GM18498 (cell line): Measurements from ENCODE around the gene GALNT18.
A peak's percentile ranks its signal among the peaks of the same experiment; 100 is the strongest.

Source experiments
- ATAC-seq: cut with Tn5 transposase; IDR thresholded peaks from one replicate; pipeline ENCODE4 v1.9.1; 2021; ENCODE audit warnings: mild to moderate bottlenecking, moderate library complexity; ENCODE audit not compliant: unreplicated experiment

GALNT18 gene

DNA sequence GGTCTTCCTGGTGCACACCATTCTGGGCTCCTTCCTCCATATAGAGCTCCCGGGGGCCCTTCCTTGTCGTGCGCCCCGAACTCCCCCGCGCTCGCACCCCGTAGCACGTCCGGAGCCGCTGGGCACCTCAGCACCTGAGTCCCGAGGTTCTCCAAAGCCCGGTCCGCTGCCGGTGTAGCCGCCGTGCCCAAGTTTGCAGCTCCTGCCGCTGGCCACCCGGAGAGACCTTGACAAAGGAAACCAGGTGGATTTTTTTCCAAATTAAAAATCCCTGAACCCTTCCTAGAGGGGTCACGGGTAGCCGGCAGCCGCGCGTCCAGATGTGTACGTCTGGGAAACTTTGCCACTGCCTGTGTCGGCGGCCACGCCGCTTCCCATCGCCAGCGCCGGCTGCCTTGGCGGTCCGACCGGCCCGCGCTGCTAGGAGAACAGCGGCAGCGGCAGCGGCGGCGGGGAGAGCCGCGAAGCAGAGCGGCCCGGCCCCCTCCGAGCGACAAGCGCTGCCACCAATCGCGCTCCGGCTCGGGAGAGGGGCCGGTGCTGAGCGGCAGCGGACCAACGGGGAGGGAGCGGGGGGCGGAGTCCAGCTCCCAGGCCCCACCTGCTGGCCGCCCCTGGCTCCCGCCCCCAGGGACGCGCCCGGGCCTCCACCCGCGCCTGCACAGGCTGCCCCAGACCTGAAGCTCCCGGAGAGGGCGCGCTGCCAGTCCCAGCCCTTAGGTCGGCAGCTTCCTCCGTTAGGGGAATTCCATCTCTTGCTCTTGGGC is at the start of gene GALNT18:
GALNT18 (minus strand) TSS at position 433 of the 767 bp plus-strand sequence.
- ATAC-seq: peak; percentile 99

GRCh38 chr11:11670574-11670973 is 48.8 kb upstream of the GALNT18 start:
- ATAC-seq: no peak

DNA sequence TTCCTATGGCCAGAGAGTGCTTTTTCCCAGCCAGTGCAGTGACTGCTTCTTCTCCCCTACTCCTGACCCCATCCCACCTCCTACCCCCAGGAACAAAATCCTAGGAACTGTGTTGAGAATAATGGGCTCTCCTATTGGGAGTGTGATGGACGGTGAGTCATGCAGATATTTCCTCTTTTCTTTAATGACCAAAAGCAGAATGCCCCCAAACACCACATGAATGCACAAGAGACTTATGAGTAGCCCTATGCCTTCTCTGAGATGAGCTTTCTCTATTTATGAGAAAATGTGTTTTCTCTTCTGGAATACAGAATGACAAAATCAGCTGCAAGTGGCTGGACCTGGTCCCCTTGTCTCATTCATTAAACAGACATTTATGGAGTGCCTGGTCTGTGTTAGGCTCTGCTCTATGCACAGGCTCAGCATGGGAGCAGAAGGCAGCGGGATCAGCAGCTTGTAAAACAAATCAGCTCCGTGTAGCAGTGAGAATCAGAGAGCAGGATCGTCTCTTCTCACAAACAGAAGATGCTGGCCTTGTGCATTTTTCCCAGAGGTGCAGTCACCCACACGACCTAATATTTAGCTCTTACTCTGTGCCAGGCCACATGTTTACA is 47.5 kb upstream of the GALNT18 start:
- ATAC-seq: no peak

GRCh38 chr11:11668781-11669180 is 47.0 kb upstream of the GALNT18 start:
- ATAC-seq: no peak

DNA sequence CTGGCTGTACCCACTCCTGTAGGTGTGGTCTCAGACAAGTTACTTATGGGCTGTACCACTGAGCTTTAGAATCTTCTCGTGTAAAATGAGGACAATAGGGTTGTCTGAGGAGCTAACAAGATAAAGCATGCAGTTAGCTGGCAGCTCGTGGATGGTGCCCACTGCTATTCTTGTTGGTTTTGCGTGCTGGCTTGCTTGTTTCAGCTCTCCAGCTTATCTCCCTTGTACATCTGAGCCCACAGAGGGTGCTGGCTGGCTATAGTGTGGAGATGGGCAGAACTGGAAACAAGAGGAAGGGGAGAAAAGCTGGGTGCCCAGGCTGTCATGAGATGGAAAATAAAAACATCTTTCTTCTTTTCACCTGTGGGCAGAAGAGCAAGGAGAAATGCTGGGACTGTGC is 46.5 kb upstream of the GALNT18 start:
- no peak for ATAC-seq

DNA sequence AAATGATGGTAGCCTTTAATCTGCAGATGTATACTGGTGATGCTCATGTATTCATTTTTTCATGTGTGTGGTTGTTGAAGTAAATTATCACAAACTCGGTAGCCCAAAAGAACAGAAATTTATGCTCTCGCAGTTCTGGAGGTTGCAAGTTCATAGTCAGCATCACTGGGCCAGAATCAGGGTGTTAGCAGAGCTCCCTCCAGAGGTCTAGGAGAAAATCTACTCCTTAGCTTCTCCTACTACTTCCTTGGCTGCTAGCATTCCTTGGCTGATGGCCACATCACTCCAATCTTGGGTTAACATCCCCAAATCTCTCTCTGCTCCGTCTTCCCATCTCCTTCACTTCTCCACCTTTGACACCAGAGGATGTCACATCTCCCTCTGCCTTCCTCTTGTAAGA is 45.3 kb upstream of the GALNT18 start:
- ATAC-seq: no peak

DNA sequence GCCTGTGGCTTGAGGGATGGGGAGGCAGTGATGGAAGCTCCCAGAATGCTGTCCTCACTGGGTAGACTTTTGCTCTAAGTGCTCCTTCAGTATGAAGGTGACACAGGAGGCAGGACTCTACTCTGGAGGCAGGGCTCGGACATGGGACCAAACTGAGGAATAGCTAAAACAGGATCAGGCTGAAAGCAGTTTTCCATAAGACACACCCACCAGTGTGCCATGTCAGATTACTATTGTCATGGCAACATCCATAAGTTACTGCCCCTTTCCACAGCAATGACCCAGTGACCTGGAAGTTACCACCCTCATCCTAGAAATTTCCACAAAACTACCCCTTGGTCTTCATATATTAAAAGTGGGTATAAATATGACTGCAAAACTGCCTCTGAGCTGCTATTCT is 43.6 kb upstream of the GALNT18 start:
- ATAC-seq: no peak

DNA sequence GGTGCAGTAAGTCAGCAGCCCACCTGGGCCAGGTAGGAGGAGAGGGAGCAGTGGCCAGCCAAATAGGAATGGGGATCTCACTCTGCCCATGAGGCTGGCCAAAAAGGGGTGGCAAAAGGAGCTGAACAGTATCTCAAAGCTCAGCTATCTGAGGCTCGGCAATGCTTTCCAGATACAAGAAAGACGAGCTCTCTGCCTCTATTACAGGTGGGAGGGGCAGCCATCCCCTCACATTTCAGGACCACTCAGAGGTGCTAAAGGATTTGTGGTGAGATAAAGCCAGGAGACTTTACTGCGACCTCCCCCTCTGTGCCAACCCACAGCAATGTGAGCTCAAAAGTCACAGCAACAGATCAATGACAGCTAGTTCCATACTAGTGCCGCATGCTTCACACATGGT is 42.1 kb upstream of the GALNT18 start:
- no peak for ATAC-seq

DNA sequence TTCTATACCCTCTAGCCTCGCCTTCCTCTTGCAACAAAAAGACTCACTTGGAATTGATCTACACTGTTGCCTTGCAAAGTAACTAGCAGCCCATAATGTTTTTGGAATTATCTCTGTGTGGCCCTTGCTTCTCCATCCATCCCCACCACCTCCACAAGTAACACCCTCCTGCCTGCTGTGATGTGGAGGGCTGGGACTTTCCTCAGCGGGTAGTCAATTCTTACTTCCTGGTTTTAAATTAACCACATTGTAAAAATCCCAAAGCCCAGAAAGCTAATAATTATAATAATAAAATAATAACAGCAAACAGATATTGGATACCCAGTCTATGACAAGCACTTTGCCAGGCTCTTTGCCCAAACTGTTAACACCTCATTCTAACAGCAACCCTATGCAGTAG is 40.8 kb upstream of the GALNT18 start:
- ATAC-seq: no peak

- ATAC-seq: no peak
Observed at GRCh38 chr11:11661326-11662040, 39.7 kb upstream of the GALNT18 start.

GRCh38 chr11:11660363-11660740 is 38.5 kb upstream of the GALNT18 start:
- no peak for ATAC-seq

DNA sequence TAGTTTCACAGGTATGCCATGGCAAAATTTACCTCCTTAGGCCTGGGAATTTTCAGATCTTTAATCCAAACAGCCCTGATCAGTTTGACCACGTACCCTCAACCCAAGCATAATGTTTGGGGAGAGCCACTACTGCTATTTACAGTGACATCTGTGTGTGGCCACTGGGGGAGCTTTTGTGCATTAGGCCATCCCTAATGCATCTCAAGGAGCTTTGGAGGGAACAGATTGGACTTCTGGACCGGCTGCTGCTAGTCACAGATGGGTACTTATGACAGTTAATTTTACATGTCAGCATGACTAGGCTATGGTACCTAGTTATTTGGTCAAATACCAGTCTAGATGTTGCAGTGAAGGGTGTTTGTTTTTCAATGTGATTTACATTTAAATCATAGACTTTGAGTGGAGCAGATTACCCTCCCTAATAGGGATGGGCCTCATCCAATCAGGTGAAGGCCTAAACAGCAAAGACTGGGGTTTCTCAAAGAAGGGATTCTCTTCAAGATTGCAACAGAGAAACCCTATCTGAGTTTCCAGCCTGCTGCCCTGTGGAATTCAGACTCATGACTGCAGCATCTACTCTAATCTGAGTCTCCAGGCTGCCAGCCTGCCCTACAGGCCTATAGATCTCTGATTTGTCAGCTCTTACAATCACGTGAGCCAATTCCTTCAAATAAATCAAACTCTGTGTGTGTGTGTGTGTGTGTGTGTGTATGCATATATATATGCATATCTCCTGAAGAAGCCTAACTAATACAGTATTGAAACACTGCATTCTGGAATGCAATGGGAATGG is 38.0 kb upstream of the GALNT18 start:
- ATAC-seq: no peak

DNA sequence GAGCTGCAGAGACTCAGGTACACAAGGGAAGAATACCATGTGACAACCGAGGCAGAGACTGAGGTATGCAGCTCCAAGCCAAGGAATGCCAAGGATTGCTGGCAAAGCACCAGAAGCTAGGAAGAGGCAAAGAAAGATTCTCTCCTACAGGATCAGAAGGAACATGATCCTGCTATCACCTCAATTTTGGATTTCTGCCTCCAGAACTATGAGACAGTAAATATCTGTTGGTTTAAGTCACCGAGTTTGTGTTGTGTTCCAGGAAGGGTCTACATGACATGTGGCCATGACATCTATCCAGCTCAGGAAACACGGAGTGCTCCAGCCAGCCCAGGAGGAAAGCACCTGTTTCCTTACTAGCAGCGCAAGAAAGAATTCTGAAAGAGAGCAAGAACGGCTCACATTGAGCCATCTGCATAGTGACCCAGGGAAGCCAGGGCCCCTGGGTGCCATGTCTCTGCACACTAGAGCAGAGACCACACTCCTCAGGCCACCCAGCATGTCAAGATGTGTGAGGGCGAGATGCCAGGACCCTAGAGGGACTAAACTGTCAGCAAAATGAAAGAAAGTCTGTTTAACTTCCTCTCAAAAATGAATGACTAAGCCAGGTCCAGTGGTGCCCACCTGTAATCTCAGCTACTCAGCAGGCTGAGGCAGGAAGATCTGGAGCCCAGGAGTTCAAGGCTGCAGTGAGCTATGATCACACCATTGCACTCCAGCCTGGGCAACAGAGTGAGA is 35.6 kb upstream of the GALNT18 start:
- ATAC-seq: no peak

- ATAC-seq: no peak
Observed at GRCh38 chr11:11641581-11641980, 19.8 kb upstream of the GALNT18 start.

- ATAC-seq: no peak
Observed at GRCh38 chr11:11640996-11641395, 19.2 kb upstream of the GALNT18 start.

DNA sequence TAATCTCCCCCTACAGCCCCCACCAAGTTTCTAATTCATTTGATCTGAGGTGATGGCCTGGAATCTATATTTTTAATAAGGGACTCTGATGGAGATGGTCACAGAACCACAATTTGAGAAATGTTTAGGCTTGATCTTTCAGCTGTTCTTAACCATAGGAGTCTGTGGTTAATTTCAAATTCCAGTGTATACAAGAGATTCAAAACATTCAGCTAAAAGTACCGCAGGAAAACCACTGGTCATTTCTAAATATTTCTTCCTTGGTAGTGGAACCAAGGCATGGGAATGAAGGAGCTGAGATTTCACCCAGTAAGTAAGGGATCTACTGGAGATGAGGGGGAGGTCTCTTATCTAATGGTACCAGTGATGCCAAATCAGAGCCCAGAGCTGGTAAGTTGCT is 18.3 kb upstream of the GALNT18 start:
- ATAC-seq: no peak

GRCh38 chr11:11636671-11637070 is 14.9 kb upstream of the GALNT18 start:
- ATAC-seq: no peak

GRCh38 chr11:11635443-11635842 is 13.6 kb upstream of the GALNT18 start:
- ATAC-seq: no peak

GRCh38 chr11:11629368-11629767 is 7.6 kb upstream of the GALNT18 start:
- ATAC-seq: no peak

DNA sequence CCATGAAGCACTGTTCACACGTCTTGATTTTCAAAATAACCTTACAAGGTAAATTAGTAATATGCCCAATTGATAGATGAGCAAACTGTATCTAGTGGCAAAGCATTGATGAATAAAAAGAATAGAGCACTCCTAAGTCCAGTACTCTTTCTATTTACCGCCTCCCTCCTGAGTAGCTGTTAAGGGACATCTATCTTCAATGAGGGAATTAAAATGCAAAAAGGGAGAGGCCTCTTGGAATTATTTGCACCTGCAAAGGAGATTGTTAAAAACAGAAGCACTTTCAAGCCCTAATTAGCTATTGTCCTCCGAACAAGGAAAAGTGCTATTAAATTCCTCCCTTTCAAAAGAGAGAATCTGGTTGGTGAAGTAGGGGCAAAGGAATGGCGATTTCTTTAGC is 6.8 kb upstream of the GALNT18 start:
- ATAC-seq: no peak

DNA sequence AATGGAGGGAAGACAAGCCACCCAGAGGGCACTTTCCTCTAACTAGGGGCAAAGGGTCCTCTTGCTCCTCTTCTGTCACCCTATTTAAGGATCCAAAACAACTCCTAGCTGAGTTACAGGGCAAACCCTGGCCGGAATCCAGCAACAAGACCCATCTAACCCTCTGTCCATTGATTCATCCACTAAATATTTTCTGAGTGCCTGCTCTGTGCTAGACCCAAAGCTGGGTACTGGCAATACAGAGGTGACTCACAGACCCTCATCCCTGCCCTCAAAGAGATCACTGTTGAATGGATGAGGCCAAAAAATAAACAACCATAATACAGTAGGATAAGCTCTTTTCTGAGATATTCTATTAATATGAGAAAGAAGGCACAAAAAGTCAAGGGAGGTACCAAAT is 4.3 kb upstream of the GALNT18 start:
- no peak for ATAC-seq
